ENCODE measurements around the gene CTIF. TPM values are rescaled to one million over a fixed set of nuclear protein-coding genes. Genes with fewer than 3 reads are reported as not detected.

Gene CTIF
- polyA plus RNA-seq, 4 donors: 16.6 to 26.9 (median 22.9) TPM

GRCh38 chr18:48824231-48824970 lies 285.6 kb downstream of the CTIF start:
- DNase-seq (ENCODE audit: low read depth in 4 of 4, low spot score in 2 of 4): no peak

GRCh38 chr18:48825101-48825745 lies 286.4 kb downstream of the CTIF start:
- no peak for DNase-seq (ENCODE audit: low read depth in 4 of 4, low spot score in 2 of 4)

GRCh38 chr18:48826271-48826670 lies 287.4 kb downstream of the CTIF start:
- DNase-seq (ENCODE audit: low read depth in 4 of 4, low spot score in 2 of 4): no peak

GRCh38 chr18:48826806-48827205 lies 288.0 kb downstream of the CTIF start:
- no peak for DNase-seq (ENCODE audit: low read depth in 4 of 4, low spot score in 2 of 4)

DNA sequence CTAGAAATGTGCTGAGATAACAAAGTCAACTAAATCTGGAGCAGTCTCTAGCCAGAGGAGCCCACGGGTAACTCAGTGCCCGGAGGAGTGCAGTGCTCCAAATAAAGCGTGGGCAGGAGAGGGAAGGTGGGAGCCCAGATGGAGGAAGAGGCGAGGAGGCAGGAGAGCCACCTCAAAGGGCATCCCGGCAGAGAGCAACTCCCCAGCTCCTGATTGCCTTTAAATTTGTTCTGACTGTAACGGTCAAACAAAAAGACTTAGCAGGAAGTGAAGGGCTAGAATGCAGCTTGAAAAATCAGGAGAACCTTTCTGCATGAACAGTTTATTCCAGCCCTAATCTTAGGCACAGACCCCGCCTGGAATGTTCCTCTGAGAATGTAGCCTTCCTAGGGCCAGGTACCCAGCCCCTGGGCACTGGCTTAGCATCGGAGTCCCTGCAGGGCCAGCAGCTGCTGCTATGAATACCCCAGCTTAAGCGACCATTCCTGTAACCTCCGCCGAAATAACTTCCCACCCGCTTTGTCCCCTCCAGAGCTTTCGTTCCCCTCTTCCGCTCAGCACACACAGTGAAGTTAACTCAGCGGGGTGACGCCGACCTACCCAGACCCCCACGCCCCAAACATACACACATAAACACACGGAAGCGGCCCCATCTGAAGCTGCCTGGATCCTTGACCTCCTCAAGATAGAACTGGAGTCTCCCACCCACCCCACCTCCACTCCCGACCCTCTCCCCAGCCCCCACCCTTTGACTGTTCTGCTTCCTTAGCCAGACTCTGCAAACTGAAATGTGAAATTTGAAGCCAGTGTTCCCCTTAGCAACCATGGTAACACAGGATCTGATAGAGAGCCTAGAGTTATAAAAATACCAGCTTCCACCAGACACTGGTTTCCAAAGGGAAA lies 288.7 kb downstream of the CTIF start:
- DNase-seq (ENCODE audit: low read depth in 4 of 4, low spot score in 2 of 4): peak in 2 of 4 donors; percentile 82 to 85

DNA sequence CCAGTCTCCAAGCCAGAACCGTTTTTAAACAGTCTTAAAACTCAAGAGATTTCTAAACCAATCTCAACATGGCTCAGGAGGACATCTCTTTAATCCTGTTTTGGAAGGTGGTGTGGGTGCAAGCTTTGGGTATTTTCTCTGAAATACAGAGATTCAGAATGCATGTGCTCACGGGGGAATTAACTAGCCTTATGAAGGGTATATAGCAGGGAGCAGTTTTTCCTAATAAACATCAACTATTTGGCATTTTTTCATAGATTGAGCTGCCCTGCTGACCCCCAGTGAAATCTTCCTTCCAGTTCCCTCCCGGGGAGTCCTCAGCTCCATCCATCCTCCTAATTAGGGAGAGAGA lies 289.3 kb downstream of the CTIF start:
- peak in 1 of 4 donors; percentile 87 for DNase-seq (ENCODE audit: low read depth in 4 of 4, low spot score in 2 of 4)

GRCh38 chr18:48828691-48829442 lies 290.0 kb downstream of the CTIF start:
- DNase-seq (ENCODE audit: low read depth in 4 of 4, low spot score in 2 of 4): no peak

DNA sequence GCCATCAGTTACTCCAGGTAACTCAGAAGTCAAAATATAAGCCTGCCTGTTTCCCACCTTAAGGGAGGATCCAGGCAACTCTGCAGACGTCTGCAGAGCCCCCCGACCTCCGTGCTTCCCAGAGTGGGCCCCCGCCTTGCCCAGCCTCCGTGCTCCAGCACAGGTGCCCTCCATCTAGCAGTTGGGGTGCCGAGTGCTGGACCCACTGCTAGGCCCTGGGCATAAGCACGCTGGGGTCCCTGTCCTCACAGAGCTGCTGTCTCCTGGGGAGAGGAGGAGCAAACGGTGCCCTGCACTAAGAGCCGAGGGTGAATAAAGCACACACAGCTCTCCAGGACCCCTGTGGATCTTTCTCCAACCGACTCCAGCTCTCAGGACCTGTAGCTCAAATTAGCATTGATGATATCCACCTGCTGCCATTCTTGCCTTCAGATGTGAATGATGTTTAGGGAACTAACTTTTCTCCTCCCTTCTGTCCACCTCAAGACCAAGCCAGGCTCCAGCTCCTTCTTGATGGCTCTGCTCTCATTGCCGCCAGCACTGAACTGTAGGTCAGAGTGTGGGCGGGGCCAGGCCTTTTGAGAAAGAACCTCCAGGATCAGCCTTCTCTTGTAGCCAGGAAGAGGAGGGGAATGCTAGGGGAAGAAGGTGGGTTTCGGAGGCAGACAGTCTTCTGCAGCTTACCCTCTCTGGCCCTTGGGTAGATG lies 290.8 kb downstream of the CTIF start:
- DNase-seq (ENCODE audit: low read depth in 4 of 4, low spot score in 2 of 4): no peak

DNA sequence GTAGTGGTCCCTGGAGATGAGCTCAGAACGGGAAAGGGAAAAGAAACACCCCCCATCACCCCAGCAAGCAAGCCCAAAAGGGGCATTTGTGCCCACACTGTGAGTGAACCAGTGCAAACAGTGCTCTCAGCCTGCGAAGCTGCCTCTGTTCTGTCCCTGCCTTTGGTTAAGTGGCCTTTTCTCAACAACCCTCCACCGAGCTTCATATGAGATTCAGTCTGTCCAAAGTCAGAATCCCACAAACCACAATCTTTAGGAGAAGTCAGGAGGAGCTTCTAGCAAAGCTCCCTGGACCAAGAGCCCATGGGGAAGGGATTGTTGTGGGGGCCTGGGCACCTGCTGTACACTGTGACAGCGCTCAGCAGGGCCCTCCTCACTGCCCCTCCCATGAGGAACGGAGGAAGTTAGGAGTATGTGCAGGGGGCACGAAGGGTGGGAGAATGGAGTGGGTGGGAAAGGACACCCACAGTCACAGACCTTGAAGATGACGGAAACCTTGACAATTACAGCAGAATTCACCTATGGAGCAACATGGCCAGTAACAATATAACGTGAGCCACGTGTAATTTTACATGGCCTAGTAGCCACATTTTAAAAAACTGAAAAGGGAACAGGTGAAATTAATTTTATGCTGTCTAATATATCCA lies 292.4 kb downstream of the CTIF start:
- no peak for DNase-seq (ENCODE audit: low read depth in 4 of 4, low spot score in 2 of 4)

- no peak for DNase-seq (ENCODE audit: low read depth in 4 of 4, low spot score in 2 of 4)
These were observed 293.0 kb downstream of the CTIF start for GRCh38 chr18:48831802-48832201.

DNA sequence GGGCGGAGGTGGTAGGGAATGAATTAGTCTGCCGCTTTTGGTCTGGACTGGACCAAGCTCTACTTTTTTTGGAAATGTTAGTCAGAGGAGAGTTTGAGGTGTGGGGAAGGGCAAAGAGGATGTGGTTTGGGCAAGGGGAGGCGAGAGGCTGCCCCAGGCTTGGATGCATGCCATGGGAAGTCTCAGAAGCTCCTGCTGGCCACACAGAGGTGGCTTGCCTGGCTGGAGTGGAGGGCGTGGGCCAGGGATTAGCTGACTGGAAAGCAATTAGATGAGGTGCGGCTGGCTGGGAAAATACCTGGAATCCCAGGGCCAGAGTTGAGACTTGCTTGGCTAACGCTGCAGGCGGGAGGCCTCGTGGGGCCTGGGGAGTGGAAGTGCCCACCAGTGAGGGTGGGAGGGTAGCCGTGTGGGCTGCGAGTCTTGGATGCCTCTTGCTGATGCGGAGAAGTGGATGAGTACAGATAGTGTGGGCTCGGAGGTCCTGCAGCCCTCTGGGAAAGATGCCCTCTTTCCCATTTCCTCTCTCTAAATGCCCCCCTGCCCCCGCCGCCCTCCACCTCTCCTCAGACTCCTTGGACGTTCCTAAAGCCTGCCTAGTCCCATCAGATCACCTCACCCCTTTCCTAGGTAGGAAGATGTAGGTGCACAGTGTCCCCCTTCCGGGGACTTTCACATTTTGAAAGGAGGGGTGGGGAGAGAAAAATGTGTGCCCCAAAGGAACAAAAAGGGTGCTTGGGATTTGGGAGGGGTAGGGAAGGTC lies 294.3 kb downstream of the CTIF start:
- no peak for DNase-seq (ENCODE audit: low read depth in 4 of 4, low spot score in 2 of 4)

- no peak for DNase-seq (ENCODE audit: low read depth in 4 of 4, low spot score in 2 of 4)
These were observed 295.0 kb downstream of the CTIF start for GRCh38 chr18:48833701-48834412.

DNA sequence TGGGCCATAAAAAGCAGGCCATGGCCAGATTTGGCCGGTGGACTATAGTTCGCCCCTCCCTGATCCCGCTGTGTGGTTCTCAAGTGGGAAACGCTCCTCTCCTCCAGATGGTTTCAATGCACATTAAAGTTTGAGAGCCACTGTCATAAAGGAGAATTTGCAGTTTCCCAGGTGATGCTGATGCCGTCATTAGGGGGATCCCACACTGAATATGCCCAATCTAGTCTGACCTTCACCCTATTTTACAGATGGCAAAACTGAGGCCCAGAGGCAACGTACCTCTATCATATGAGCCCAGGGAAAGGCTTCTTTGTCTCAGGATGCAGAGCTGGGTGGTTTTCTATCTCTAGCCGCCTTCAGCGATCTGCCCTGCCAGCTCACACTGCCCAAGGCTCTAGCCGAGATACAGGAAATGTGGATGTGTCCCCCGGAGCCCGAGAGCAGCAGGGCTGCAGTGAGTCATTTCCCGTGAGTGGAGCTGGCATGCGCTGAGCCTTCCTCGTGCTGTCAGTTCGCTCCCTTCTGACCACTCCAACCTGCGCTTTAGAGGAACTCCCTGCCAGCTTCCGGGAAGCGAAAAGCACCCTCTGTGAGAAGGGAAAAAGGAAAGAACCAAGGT lies 295.7 kb downstream of the CTIF start:
- no peak for DNase-seq (ENCODE audit: low read depth in 4 of 4, low spot score in 2 of 4)

GRCh38 chr18:48835119-48835518 lies 296.3 kb downstream of the CTIF start:
- no peak for DNase-seq (ENCODE audit: low read depth in 4 of 4, low spot score in 2 of 4)

GRCh38 chr18:48835745-48836170 lies 296.9 kb downstream of the CTIF start:
- no peak for DNase-seq (ENCODE audit: low read depth in 4 of 4, low spot score in 2 of 4)

DNA sequence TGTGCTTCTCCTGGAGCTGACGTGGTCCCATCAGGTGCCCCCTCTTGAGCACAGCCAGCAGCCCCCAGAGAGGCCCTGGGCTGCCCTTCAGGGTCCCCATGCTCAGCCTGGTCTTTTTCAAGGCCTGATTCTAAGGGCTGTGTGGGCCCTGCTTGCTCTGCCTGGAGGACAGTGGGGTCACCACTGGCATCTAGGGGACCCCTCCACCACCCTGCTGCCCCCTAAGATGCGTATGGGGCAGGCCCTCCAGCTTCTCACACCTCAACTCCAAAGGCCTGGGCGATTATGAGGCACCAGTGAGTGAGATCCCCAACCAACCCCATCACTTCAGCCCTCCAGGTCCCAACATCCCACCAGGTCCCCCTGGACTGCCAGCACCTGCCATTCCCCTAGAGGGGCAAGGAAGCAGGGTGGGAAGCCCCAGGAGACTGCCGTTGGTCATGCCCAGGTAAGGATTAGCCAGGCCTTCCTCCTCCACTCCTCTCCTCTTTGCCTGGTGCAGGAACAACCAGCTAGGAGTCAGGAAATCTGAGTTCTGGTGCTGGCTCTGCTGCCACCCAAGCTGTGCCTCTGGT lies 297.5 kb downstream of the CTIF start:
- no peak for DNase-seq (ENCODE audit: low read depth in 4 of 4, low spot score in 2 of 4)

Measured in left renal cortex interstitium (tissue), 4 donors.